ENCODE measurements around the gene TIRAP. TPM values are rescaled to one million over a fixed set of nuclear protein-coding genes. Genes with fewer than 3 reads are reported as not detected.

The TIRAP gene
- total RNA-seq, 1 donor: 9.8 TPM

DNA sequence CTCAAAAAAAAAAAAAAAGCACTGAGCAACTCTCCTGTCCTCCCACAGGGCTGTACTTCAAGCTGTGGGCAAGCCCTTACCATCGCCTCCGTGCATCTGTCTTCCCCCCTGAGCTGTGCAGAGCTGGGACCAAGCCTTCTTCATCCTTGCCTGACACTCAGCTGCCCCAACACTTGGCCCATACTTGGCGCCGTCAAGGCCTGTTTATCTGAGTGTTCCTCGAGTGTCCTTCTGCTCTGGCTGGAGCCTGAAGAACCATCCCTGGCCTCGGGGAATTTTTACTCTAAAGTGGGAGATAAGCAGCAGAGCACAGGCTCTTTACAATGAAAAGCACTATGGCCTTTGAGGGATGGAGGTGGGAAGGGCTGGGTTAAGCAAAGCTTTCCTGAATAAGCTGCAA lies 1.6 kb upstream of the TIRAP start:
- no peaks in the 10 kb centered on the region for H3K9me3 ChIP-seq (ENCODE audit: low read depth, low read length)
- H3K27me3 ChIP-seq (ENCODE audit: insufficient read depth, low read length): no peaks in the 10 kb centered on the region
- no peak overlapping the region for H2AFZ ChIP-seq (ENCODE audit: low read length)
- no peak overlapping the region for H3K27ac ChIP-seq (ENCODE audit: low read depth, low read length)
- H3K36me3 ChIP-seq (ENCODE audit: insufficient read depth, low read length): no peaks in the 10 kb centered on the region
- TF ChIP-seq, protein P1, sequence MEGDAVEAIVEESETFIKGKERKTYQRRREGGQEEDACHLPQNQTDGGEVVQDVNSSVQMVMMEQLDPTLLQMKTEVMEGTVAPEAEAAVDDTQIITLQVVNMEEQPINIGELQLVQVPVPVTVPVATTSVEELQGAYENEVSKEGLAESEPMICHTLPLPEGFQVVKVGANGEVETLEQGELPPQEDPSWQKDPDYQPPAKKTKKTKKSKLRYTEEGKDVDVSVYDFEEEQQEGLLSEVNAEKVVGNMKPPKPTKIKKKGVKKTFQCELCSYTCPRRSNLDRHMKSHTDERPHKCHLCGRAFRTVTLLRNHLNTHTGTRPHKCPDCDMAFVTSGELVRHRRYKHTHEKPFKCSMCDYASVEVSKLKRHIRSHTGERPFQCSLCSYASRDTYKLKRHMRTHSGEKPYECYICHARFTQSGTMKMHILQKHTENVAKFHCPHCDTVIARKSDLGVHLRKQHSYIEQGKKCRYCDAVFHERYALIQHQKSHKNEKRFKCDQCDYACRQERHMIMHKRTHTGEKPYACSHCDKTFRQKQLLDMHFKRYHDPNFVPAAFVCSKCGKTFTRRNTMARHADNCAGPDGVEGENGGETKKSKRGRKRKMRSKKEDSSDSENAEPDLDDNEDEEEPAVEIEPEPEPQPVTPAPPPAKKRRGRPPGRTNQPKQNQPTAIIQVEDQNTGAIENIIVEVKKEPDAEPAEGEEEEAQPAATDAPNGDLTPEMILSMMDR (IDR thresholded peaks at IDR 0.05; ENCODE audit: extremely low read depth, low read depth, low read length): no peak
- peaks cover 21% of the 10 kb centered on the region for H3K4me1 ChIP-seq (ENCODE audit: insufficient read depth, low read length)
- H3K4me3 ChIP-seq (ENCODE audit: insufficient read depth, low read length): no peak overlapping the region
- H4K20me1 ChIP-seq (ENCODE audit: insufficient read depth, low read length): peaks cover 2% of the 10 kb centered on the region
- no peak overlapping the region for H3K4me2 ChIP-seq (ENCODE audit: insufficient read depth, low read length)
- H3K79me2 ChIP-seq (ENCODE audit: insufficient read depth, low read length): peaks cover 6% of the 10 kb centered on the region
- DNase-seq (ENCODE audit: insufficient read length, low spot score, missing footprints): no peak

DNA sequence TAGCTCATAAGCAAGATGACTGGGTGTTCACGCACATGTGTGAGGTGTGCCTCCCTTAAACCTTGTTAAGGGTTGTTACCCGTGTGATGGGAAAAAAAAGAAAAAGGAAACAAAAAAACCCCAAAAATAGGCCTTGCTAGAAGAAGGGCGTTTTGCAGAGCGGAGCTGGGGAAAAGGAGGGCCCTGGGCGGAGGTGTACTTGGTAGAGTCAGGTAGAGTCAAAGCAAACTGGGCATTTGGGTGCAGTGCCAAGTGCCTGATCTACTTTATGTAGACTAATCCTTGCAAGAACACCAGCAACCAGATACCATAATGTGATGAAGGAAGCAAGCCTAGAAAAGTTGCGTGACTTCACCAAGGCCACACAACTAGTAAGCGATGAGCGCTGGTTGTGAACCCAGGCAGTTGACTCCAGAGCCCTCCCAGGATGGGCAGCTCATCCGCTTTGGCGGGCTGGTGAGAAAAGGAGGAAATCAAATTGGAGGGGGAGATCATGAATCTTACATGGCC lies 1.2 kb upstream of the TIRAP start:
- no peaks in the 10 kb centered on the region for H3K36me3 ChIP-seq (ENCODE audit: insufficient read depth, low read length)
- H3K27me3 ChIP-seq (ENCODE audit: insufficient read depth, low read length): no peaks in the 10 kb centered on the region
- peaks cover 10% of the 10 kb centered on the region for H3K79me2 ChIP-seq (ENCODE audit: insufficient read depth, low read length)
- H3K9me3 ChIP-seq (ENCODE audit: low read depth, low read length): no peaks in the 10 kb centered on the region
- H3K4me2 ChIP-seq (ENCODE audit: insufficient read depth, low read length): peak overlapping the region; percentile 88
- peaks cover 7% of the 10 kb centered on the region for H4K20me1 ChIP-seq (ENCODE audit: insufficient read depth, low read length)
- H3K27ac ChIP-seq (ENCODE audit: low read depth, low read length): no peak overlapping the region
- DNase-seq (ENCODE audit: insufficient read length, low spot score, missing footprints): no peak
- TF ChIP-seq, protein P1 (IDR thresholded peaks at IDR 0.05; ENCODE audit: extremely low read depth, low read depth, low read length): no peak
- peak overlapping the region; percentile 90 for H2AFZ ChIP-seq (ENCODE audit: low read length)
- peak overlapping the region; percentile 82 for H3K4me3 ChIP-seq (ENCODE audit: insufficient read depth, low read length)
- H3K4me1 ChIP-seq (ENCODE audit: insufficient read depth, low read length): peaks cover 21% of the 10 kb centered on the region

DNA sequence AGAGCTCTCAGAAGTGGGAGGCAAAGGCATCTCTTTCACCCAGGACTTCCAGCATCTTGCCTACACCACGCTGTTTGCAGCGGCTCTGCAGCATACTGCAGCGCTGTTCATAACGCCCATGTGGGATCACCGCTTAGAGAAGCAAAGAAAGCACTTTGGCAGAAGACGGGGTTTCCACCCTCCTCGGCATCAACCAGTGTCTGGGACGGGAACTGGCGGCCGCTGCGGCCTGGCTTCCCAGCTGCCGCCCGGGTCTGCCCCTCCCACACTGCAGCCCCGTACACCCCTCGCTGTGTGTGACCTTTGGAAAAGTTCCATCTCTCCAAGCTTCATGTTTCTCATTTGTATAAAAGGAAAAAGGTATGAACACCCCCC lies 545 bp upstream of the TIRAP start:
- Histone ChIP-seq H3K4me3 (ENCODE audit: insufficient read depth, low read length) (peak overlapping the region; percentile 82), H3K4me1 (ENCODE audit: insufficient read depth, low read length) (peaks cover 21% of the 10 kb centered on the region), H4K20me1 (ENCODE audit: insufficient read depth, low read length) (peaks cover 9% of the 10 kb centered on the region), H3K9me3 (ENCODE audit: low read depth, low read length) (no peaks in the 10 kb centered on the region), H3K79me2 (ENCODE audit: insufficient read depth, low read length) (peaks cover 13% of the 10 kb centered on the region), H2AFZ (ENCODE audit: low read length) (peak overlapping the region; percentile 90), H3K27me3 (ENCODE audit: insufficient read depth, low read length) (no peaks in the 10 kb centered on the region), H3K36me3 (ENCODE audit: insufficient read depth, low read length) (peaks cover 3% of the 10 kb centered on the region), H3K4me2 (ENCODE audit: insufficient read depth, low read length) (peak overlapping the region; percentile 88), H3K27ac (ENCODE audit: low read depth, low read length) (peak overlapping the region; percentile 62)
- TF ChIP-seq, protein P1 (IDR thresholded peaks at IDR 0.05; ENCODE audit: extremely low read depth, low read depth, low read length): no peak
- DNase-seq (ENCODE audit: insufficient read length, low spot score, missing footprints): peak; percentile 90

DNA sequence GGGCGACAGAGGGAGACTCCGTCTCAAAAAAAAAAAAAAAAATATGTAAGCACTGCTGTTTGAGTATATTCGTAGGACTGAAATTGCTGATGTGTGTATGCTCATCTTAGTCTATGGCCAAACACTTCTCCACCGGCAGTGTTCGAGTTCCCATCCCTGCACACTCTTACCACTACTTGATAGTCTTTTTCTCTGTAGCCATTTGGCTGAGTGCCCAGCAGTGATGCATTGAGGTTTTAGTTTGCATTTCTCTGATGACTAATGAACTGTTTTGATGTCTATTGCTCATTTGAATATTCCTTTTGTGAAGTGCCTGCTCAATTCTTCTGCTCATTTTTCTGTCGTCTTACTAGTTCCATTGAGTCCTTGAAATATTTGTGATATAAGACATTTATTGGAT lies 1.9 kb downstream of the TIRAP start:
- Histone ChIP-seq H3K9me3 (ENCODE audit: low read depth, low read length) (no peaks in the 10 kb centered on the region), H3K27ac (ENCODE audit: low read depth, low read length) (no peak overlapping the region), H3K4me2 (ENCODE audit: insufficient read depth, low read length) (peak overlapping the region; percentile 4), H3K79me2 (ENCODE audit: insufficient read depth, low read length) (peaks cover 13% of the 10 kb centered on the region), H3K27me3 (ENCODE audit: insufficient read depth, low read length) (no peaks in the 10 kb centered on the region), H2AFZ (ENCODE audit: low read length) (no peak overlapping the region), H3K36me3 (ENCODE audit: insufficient read depth, low read length) (peaks cover 15% of the 10 kb centered on the region), H3K4me3 (ENCODE audit: insufficient read depth, low read length) (no peak overlapping the region), H4K20me1 (ENCODE audit: insufficient read depth, low read length) (peaks cover 11% of the 10 kb centered on the region), H3K4me1 (ENCODE audit: insufficient read depth, low read length) (peaks cover 21% of the 10 kb centered on the region)
- peak; percentile 96 for DNase-seq (ENCODE audit: insufficient read length, low spot score, missing footprints)
- TF ChIP-seq, protein P1 (IDR thresholded peaks at IDR 0.05; ENCODE audit: extremely low read depth, low read depth, low read length): no peak

Data from osteoblast (primary cell).